GM18909 (cell line): Measurements from ENCODE around the gene AQP5.

Source experiments
- ATAC-seq: cut with Tn5 transposase; IDR thresholded peaks from one replicate; pipeline ENCODE4 v1.9.1; 2021; ENCODE audit warnings: mild to moderate bottlenecking; ENCODE audit not compliant: unreplicated experiment, poor library complexity

The AQP5 gene

GRCh38 chr12:50006754-50007442 is 45.2 kb downstream of the AQP5 start:
- no peak for ATAC-seq

DNA sequence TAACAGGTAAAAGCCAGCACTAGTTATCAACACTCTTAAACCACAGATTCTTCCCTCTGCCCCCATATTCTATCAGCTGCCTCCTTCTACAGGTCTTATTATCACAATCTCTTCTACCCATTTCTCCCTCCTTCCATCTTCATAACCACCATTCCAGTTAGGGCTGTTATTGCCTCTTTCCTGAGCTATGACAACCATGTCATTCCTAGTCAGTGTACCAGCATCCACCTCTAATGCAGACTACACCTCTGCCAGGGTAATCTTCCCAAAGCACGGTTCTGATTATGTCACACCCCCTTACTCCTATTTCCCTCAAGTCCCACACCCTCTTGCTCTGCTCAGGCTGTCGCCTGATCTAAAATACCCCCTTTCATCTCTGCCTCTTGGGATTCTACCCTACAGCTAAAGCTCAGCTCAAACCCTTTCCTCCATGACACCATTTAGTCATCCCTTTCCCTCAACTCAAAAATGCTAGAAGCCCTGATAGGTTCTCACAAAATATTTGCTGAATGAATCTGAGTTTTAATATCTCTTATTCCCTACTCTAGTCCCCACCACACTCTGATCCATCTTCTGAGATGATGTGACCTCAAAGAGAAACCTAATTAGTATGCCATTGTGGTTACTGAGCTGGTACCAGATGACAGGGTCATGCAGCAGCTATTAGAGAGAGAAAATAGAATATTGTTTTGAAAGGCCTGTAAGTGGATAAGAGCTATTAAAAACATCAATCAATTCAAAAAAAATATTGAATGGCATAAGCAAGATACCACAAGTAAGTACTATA is 51.9 kb downstream of the AQP5 start:
- ATAC-seq: no peak

- no peak for ATAC-seq
Measured at GRCh38 chr12:50014342-50014741, 52.7 kb downstream of the AQP5 start.
